ENCODE data around the gene METAP1D.

DNA sequence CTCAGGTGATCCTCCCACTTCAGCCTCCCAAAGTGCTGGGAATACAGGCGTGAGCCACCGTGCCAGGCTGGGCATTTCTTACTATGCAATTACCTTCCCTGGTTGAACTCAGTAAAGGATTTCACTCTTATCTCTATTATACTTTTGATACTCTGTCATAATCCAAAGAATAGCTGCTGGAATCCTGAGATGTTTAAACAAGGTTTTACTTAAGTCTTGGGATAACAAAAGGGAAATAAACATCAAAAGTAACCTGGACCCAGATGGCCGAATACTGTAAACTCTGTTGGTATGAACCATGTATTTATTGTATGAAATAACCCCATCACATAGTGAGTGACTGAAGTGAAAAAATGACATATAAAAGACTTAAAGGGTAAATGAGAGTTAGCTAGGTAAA is 114.8 kb downstream of the METAP1D start:
- TF ChIP-seq, protein P1, sequence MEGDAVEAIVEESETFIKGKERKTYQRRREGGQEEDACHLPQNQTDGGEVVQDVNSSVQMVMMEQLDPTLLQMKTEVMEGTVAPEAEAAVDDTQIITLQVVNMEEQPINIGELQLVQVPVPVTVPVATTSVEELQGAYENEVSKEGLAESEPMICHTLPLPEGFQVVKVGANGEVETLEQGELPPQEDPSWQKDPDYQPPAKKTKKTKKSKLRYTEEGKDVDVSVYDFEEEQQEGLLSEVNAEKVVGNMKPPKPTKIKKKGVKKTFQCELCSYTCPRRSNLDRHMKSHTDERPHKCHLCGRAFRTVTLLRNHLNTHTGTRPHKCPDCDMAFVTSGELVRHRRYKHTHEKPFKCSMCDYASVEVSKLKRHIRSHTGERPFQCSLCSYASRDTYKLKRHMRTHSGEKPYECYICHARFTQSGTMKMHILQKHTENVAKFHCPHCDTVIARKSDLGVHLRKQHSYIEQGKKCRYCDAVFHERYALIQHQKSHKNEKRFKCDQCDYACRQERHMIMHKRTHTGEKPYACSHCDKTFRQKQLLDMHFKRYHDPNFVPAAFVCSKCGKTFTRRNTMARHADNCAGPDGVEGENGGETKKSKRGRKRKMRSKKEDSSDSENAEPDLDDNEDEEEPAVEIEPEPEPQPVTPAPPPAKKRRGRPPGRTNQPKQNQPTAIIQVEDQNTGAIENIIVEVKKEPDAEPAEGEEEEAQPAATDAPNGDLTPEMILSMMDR (IDR thresholded peaks at IDR 0.05), result no peak
- no peak for TF ChIP-seq POLR2A (IDR thresholded peaks at IDR 0.05)
